SK-N-MC (cell line): ENCODE data around the gene ARL8A.
A peak's percentile ranks its signal among the peaks of the same experiment; 100 is the strongest.
"Not testable (repeated sequence)": the region's sequence is repeated elsewhere in the genome, so short reads cannot be mapped to it uniquely, and the experiment has no call there.

Source experiments
- DNase-seq: peaks from one replicate; pipeline ENCODE4 v3.0.0-alpha.2; 2011; ENCODE audit warnings: low read depth, low spot score
- H3K27ac ChIP-seq: fragments of 200-600 bp; sonication (generic); 2 replicates; pipeline ENCODE4 v1.5.1; 2016; ENCODE audit warnings: mixed run types
- H3K36me3 ChIP-seq: fragments of 200-600 bp; sonication (generic); 2 replicates; pipeline ENCODE4 v1.6.1; 2017; ENCODE audit warnings: antibody characterized with exemption, low read length, mixed read lengths; ENCODE audit not compliant: insufficient read depth
- H3K4me3 ChIP-seq: fragments of 200-600 bp; sonication (generic); 2 replicates; pipeline ENCODE4 v1.5.1; 2016
- H3K9ac ChIP-seq: fragments of 200-600 bp; sonication (generic); 2 replicates; pipeline ENCODE4 v1.8.0; 2017; ENCODE audit warnings: mixed run types, mixed read lengths; ENCODE audit not compliant: insufficient read length
- H3K9me3 ChIP-seq: fragments of 200-600 bp; sonication (generic); 2 replicates; pipeline ENCODE4 v1.6.1; 2017; ENCODE audit warnings: low read depth, mild to moderate bottlenecking, antibody characterized with exemption, low read length, moderate library complexity, mixed read lengths
- EZH2 ChIP-seq: fragments of 200-600 bp; sonication (generic); IDR thresholded peaks from one replicate; pipeline ENCODE4 v1.6.1; 2017; ENCODE audit warnings: antibody characterized with exemption
- FOXP2 ChIP-seq: optimal IDR thresholded peaks from 2 replicates; pipeline ENCODE3; 2011; ENCODE audit warnings: mild to moderate bottlenecking, moderate library complexity; ENCODE audit not compliant: insufficient read depth; ENCODE audit errors: extremely low read length, control extremely low read depth
- POLR2AphosphoS5 ChIP-seq: IDR thresholded peaks from 2 replicates; pipeline ENCODE4 v1.6.1; 2012; ENCODE audit warnings: mild to moderate bottlenecking, low read depth, low read length, borderline replicate concordance

ARL8A gene

GRCh38 chr1:202176949-202177927 lies 32.7 kb upstream of the ARL8A start:
- Histone ChIP-seq H3K9ac (no peak overlapping the region), H3K27ac (no peak overlapping the region), H3K36me3 (no peaks in the 10 kb centered on the region), H3K4me3 (no peak overlapping the region), H3K9me3 (no peaks in the 10 kb centered on the region)
- no peak for TF ChIP-seq POLR2AphosphoS5
- TF ChIP-seq EZH2 = no peak
- no peak for TF ChIP-seq FOXP2
- no peak for DNase-seq

GRCh38 chr1:202173993-202174392 lies 29.5 kb upstream of the ARL8A start:
- TF ChIP-seq FOXP2 = no peak
- no peak for TF ChIP-seq EZH2
- no peak for TF ChIP-seq POLR2AphosphoS5
- Histone ChIP-seq H3K9ac (no peak overlapping the region), H3K9me3 (no peaks in the 10 kb centered on the region)

GRCh38 chr1:202172015-202172355 lies 27.4 kb upstream of the ARL8A start:
- no peak for DNase-seq
- H3K27ac ChIP-seq = no peak overlapping the region
- H3K9ac ChIP-seq = no peak overlapping the region
- no peak overlapping the region for H3K4me3 ChIP-seq
- TF ChIP-seq EZH2 = no peak
- TF ChIP-seq FOXP2 = no peak
- TF ChIP-seq POLR2AphosphoS5 = no peak
- H3K9me3 ChIP-seq = no peaks in the 10 kb centered on the region
- H3K36me3 ChIP-seq = no peaks in the 10 kb centered on the region

More at GRCh38 chr1:202173993-202174392, 29.5 kb upstream of the ARL8A start:
- DNase-seq = no peak
- H3K4me3 ChIP-seq = no peak overlapping the region
- no peak overlapping the region for H3K27ac ChIP-seq
- no peaks in the 10 kb centered on the region for H3K36me3 ChIP-seq

GRCh38 chr1:202171292-202172014 lies 26.9 kb upstream of the ARL8A start:
- Histone ChIP-seq H3K9ac (no peak overlapping the region), H3K9me3 (no peaks in the 10 kb centered on the region), H3K4me3 (no peak overlapping the region), H3K36me3 (no peaks in the 10 kb centered on the region), H3K27ac (no peak overlapping the region)
- DNase-seq = no peak
- TF ChIP-seq POLR2AphosphoS5 (no peak), FOXP2 (no peak), EZH2 (no peak)

GRCh38 chr1:202170726-202171125 lies 26.2 kb upstream of the ARL8A start:
- H3K27ac ChIP-seq = no peak overlapping the region
- H3K4me3 ChIP-seq = no peak overlapping the region
- H3K36me3 ChIP-seq = no peaks in the 10 kb centered on the region
- no peak for DNase-seq
- TF ChIP-seq FOXP2 = no peak
- no peak for TF ChIP-seq EZH2
- TF ChIP-seq POLR2AphosphoS5 = no peak
- H3K9ac ChIP-seq = no peak overlapping the region
- no peaks in the 10 kb centered on the region for H3K9me3 ChIP-seq

- no peaks in the 10 kb centered on the region for H3K9me3 ChIP-seq
- H3K9ac ChIP-seq = no peak overlapping the region
- H3K4me3 ChIP-seq = peak overlapping the region; percentile 62; the same call in 1 of the 2 replicates
- no peak overlapping the region for H3K27ac ChIP-seq
- no peaks in the 10 kb centered on the region for H3K36me3 ChIP-seq
- no peak for DNase-seq
- TF ChIP-seq FOXP2 (no peak), POLR2AphosphoS5 (no peak), EZH2 (no peak)
These were observed 24.3 kb upstream of the ARL8A start for GRCh38 chr1:202168861-202169260.

- H3K9ac ChIP-seq = no peak overlapping the region
- no peaks in the 10 kb centered on the region for H3K9me3 ChIP-seq
- TF ChIP-seq FOXP2 = no peak
- TF ChIP-seq POLR2AphosphoS5 = no peak
- H3K4me3 ChIP-seq = peak overlapping the region; percentile 62
- peak overlapping the region; percentile 39; the same call in 1 of the 2 replicates for H3K27ac ChIP-seq
- DNase-seq = no peak
- H3K36me3 ChIP-seq = no peaks in the 10 kb centered on the region
These were observed 23.3 kb upstream of the ARL8A start for GRCh38 chr1:202167708-202168415.

GRCh38 chr1:202167054-202167453 lies 22.5 kb upstream of the ARL8A start:
- not testable (repeated sequence) for H3K27ac ChIP-seq, H3K4me3 ChIP-seq, H3K36me3 ChIP-seq, DNase-seq, H3K9me3 ChIP-seq, H3K9ac ChIP-seq
